Ascending aorta (tissue), 2 donors: ENCODE data around the gene MGAT5. TPM values are rescaled to one million over a fixed set of nuclear protein-coding genes. Genes with fewer than 3 reads are reported as not detected.

Source experiments
- DNase-seq, 2 donors: peaks; one replicate each; pipeline ENCODE4 v3.0.0-alpha.2; 2019; ENCODE audit warnings: low spot score in 2 of 2
- H3K27ac ChIP-seq, 2 donors: fragments of 200-600 bp; sonication (generic); one replicate each; pipeline ENCODE4 v1.5.1; 2016 to 2017; ENCODE audit warnings: mild to moderate bottlenecking in 1 of 2
- H3K27me3 ChIP-seq: fragments of 200-600 bp; sonication (generic); one replicate; pipeline ENCODE4 v1.5.1; 2017
- H3K36me3 ChIP-seq, 2 donors: fragments of 200-600 bp; sonication (generic); one replicate each; pipeline ENCODE4 v1.5.1; 2016
- H3K4me1 ChIP-seq, 2 donors: fragments of 200-600 bp; sonication (generic); one replicate each; pipeline ENCODE4 v1.5.1; 2016 to 2017; ENCODE audit warnings: mild to moderate bottlenecking in 1 of 2
- H3K4me3 ChIP-seq, 2 donors: fragments of 200-600 bp; sonication (generic); one replicate each; pipeline ENCODE4 v1.5.1; 2016 to 2017; ENCODE audit warnings: mild to moderate bottlenecking in 1 of 2
- H3K9me3 ChIP-seq, 2 donors: fragments of 200-600 bp; sonication (generic); one replicate each; pipeline ENCODE4 v1.5.1; 2016
- CTCF ChIP-seq, 3 experiments: fragments of 200-600 bp in 2 of 3; fragments of 450-650 bp in 1 of 3; sonication (generic) in 2 of 3; IDR thresholded peaks; one replicate each; pipeline ENCODE4 v1.5.1; 2016 to 2019; ENCODE audit warnings: antibody characterized with exemption in 3 of 3, mild to moderate bottlenecking in 1 of 3, moderate library complexity in 1 of 3
- intact Hi-C: fragments of 100-400 bp; cut with DNase I; formaldehyde crosslinking; loops from one replicate; pipeline ENCODE4 v1.15.1; 2023
- total RNA-seq: library from RNA; depleted of rRNA; stranded (reverse); fragments of >200 nt; gene quantifications from one replicate; pipeline ENCODE4 v1.1.0, GENCODE V29; 2016

MGAT5 gene
- total RNA-seq, 1 donor from 2014 or later, result 15.4 TPM

- Histone ChIP-seq H3K9me3 (no peaks in the 10 kb centered on the region), H3K36me3 (peaks cover 4 to 11% of the 10 kb centered on the region in 2 donors), H3K4me3 (no peak overlapping the region), H3K4me1 (no peaks in the 10 kb centered on the region), H3K27me3 (no peaks in the 10 kb centered on the region), H3K27ac (no peak overlapping the region)
- no peak for DNase-seq
- intact Hi-C loops, result no loop called here
- no peak for TF ChIP-seq CTCF (IDR thresholded peaks at IDR 0.05)
Measured at GRCh38 chr2:134438371-134438770, 184.5 kb downstream of the MGAT5 start.

GRCh38 chr2:134440336-134440909 is 186.6 kb downstream of the MGAT5 start:
- DNase-seq, result no peak
- intact Hi-C loops, result no loop called here
- Histone ChIP-seq H3K27ac (no peak overlapping the region), H3K4me3 (no peak overlapping the region), H3K36me3 (peaks cover 11 to 13% of the 10 kb centered on the region in 2 donors), H3K4me1 (no peaks in the 10 kb centered on the region), H3K27me3 (no peaks in the 10 kb centered on the region), H3K9me3 (no peaks in the 10 kb centered on the region)
- no peak for TF ChIP-seq CTCF (IDR thresholded peaks at IDR 0.05)

- Histone ChIP-seq H3K4me1 (no peaks in the 10 kb centered on the region), H3K36me3 (peaks cover 9 to 13% of the 10 kb centered on the region in 2 donors), H3K9me3 (no peaks in the 10 kb centered on the region), H3K27me3 (no peaks in the 10 kb centered on the region), H3K4me3 (no peak overlapping the region), H3K27ac (no peak overlapping the region)
- intact Hi-C loops, result no loop called here
- no peak for TF ChIP-seq CTCF (IDR thresholded peaks at IDR 0.05)
- DNase-seq, result no peak
Measured at GRCh38 chr2:134441153-134441863, 187.4 kb downstream of the MGAT5 start.

GRCh38 chr2:134443814-134444480 is 190.1 kb downstream of the MGAT5 start:
- Histone ChIP-seq H3K4me1 (no peaks in the 10 kb centered on the region), H3K4me3 (no peak overlapping the region), H3K36me3 (peaks cover 12 to 20% of the 10 kb centered on the region in 2 donors), H3K27ac (no peak overlapping the region), H3K27me3 (no peaks in the 10 kb centered on the region), H3K9me3 (no peaks in the 10 kb centered on the region)
- no peak for TF ChIP-seq CTCF (IDR thresholded peaks at IDR 0.05)
- intact Hi-C loops, result no loop called here
- no peak for DNase-seq

GRCh38 chr2:134445116-134445515 is 191.2 kb downstream of the MGAT5 start:
- DNase-seq, result no peak
- H3K27me3 ChIP-seq, result no peaks in the 10 kb centered on the region
- no peak overlapping the region for H3K4me3 ChIP-seq
- no peak overlapping the region for H3K27ac ChIP-seq
- no peaks in the 10 kb centered on the region for H3K9me3 ChIP-seq
- TF ChIP-seq CTCF (IDR thresholded peaks at IDR 0.05), result no peak
- H3K4me1 ChIP-seq, result no peaks in the 10 kb centered on the region
- H3K36me3 ChIP-seq, result peaks cover 14 to 21% of the 10 kb centered on the region in 2 donors
- intact Hi-C loops, result no loop called here
